ENCODE results near the gene MGAT5B.

The MGAT5B gene

DNA sequence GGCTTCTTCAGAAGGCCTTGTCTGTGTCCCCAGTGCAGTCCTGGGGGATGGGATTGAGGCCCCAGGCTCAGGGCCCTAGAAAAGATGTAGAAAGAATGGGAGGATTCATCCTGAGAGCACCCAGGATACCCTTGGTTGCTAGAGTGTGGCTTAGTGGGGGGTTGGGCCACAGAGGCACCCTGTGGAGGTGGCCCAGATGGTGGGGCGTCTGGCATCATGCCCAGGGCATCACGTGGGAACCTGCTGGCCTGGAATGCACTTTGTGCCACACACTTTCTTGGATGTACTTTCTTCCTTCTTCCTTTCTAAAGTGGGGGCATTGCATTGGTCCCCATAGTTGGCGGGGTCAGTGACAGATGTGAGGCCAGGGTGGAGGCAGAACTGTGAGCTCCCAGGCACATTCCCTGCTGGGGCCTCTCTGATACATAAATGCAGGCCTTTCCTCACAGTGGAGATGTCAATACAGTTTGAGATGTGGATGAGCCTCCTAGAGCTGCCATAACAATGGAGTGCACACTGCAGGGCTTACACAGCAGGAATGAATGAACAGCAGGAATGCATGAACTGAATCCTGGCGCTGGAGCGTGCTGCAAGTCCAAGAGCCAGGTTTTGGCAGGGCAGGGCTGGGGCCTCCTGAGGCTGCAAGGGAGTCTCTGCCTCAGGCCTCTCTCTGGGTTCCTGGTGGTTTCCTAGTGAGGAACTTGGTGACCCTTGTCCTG lies 43.3 kb downstream of the MGAT5B start:
- no peak overlapping the region for H3K4me3 Mint-ChIP-seq
- H3K36me3 Mint-ChIP-seq (ENCODE audit: low read depth), result no peaks in the 10 kb centered on the region
- H3K9me3 Mint-ChIP-seq, result no peaks in the 10 kb centered on the region
- TF ChIP-seq CTCF (IDR thresholded peaks at IDR 0.05; ENCODE audit: unreplicated experiment in 3 of 3), result no peak
- no peaks in the 10 kb centered on the region for H3K4me1 Mint-ChIP-seq
- peaks cover 40% of the 10 kb centered on the region for H3K27me3 Mint-ChIP-seq (ENCODE audit: low read depth)
- H3K27ac Mint-ChIP-seq, result no peak overlapping the region

DNA sequence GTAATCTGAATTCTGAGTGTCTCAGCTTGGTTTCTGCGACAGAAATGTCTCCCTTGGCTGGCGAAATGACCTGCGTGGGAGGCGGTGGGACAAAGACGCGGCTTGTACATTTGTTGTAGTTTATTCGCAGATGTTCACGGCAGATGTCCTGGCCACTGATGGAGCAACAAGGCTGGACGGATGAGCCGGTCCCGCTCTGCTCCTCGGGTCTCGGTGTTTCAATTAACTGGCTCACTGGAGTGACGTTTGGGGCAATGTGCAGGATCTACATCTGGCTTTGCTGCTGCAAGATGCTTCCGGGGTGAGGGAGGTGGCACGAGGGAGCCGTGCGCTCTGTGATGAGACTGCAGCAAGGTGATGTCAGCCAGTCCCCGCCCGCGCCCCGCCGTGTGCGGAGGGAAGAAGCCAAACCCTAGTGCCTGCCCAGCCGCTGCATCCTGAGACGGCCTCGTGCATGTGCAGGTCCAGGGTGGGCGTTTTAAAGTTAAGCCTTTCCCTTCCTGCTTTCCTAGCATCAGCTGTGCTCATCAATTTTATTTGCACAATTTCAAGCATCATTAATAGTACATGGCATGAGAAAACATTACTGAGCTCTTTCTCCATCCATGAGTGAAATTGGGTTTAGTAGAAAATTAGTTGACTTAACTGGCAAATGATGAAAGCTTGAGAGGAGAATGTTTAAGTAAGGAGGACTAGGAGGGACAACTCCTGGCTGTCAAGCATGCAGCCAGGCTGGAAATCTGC lies 44.4 kb downstream of the MGAT5B start:
- no peak overlapping the region for H3K4me3 Mint-ChIP-seq
- H3K27ac Mint-ChIP-seq, result no peak overlapping the region
- no peaks in the 10 kb centered on the region for H3K36me3 Mint-ChIP-seq (ENCODE audit: low read depth)
- no peak for TF ChIP-seq CTCF (IDR thresholded peaks at IDR 0.05; ENCODE audit: unreplicated experiment in 3 of 3)
- peaks cover 44% of the 10 kb centered on the region for H3K27me3 Mint-ChIP-seq (ENCODE audit: low read depth)
- H3K9me3 Mint-ChIP-seq, result no peaks in the 10 kb centered on the region
- H3K4me1 Mint-ChIP-seq, result no peaks in the 10 kb centered on the region

GRCh38 chr17:76914937-76915336 lies 46.7 kb downstream of the MGAT5B start:
- H3K4me1 Mint-ChIP-seq, result no peaks in the 10 kb centered on the region
- no peak for TF ChIP-seq CTCF (IDR thresholded peaks at IDR 0.05; ENCODE audit: unreplicated experiment in 3 of 3)
- H3K9me3 Mint-ChIP-seq, result no peaks in the 10 kb centered on the region
- no peak overlapping the region for H3K27ac Mint-ChIP-seq
- H3K4me3 Mint-ChIP-seq, result no peak overlapping the region
- no peaks in the 10 kb centered on the region for H3K36me3 Mint-ChIP-seq (ENCODE audit: low read depth)
- H3K27me3 Mint-ChIP-seq (ENCODE audit: low read depth), result peaks cover 47% of the 10 kb centered on the region

GRCh38 chr17:76915840-76916510 lies 47.8 kb downstream of the MGAT5B start:
- no peak for TF ChIP-seq CTCF (IDR thresholded peaks at IDR 0.05; ENCODE audit: unreplicated experiment in 3 of 3)
- Mint-ChIP-seq H3K27me3 (ENCODE audit: low read depth) (peaks cover 53% of the 10 kb centered on the region), H3K4me1 (no peaks in the 10 kb centered on the region), H3K9me3 (no peaks in the 10 kb centered on the region), H3K27ac (no peak overlapping the region), H3K4me3 (no peak overlapping the region), H3K36me3 (ENCODE audit: low read depth) (no peaks in the 10 kb centered on the region)

DNA sequence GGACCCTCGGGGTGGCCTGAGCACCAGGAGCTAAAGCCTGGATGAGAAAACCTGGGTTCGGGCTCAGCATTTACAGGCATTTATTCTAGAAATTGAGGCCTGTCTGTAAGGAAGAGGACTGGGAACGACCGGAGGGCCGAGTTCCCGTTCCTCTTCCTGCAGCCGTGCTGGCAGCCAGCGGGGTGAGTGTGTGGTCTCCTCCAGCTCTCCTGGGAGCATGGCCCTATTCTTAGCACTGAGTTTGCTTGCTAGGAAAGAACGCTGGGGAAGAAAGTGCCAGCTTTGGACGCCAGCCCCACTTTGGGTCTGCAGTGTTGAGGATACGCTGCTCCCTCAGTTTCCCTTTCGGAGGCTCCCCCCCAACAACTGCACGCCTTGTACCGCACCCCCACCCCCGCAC lies 49.6 kb downstream of the MGAT5B start:
- peaks cover 60% of the 10 kb centered on the region for H3K27me3 Mint-ChIP-seq (ENCODE audit: low read depth)
- no peaks in the 10 kb centered on the region for H3K4me1 Mint-ChIP-seq
- no peak overlapping the region for H3K27ac Mint-ChIP-seq
- no peaks in the 10 kb centered on the region for H3K9me3 Mint-ChIP-seq
- TF ChIP-seq CTCF (IDR thresholded peaks at IDR 0.05; ENCODE audit: unreplicated experiment in 3 of 3), result no peak
- H3K36me3 Mint-ChIP-seq (ENCODE audit: low read depth), result no peaks in the 10 kb centered on the region
- H3K4me3 Mint-ChIP-seq, result no peak overlapping the region

Measured in nephron (organoid).